K562 (cell line): ENCODE measurements around the gene PAM. TPM values are rescaled to one million over a fixed set of nuclear protein-coding genes. Genes with fewer than 3 reads are reported as not detected.

ENCODE experiments used
- ATAC-seq: fragments of 200-7000 bp; cut with Tn5 transposase; 3 replicates; pipeline ENCODE4 v1.9.1; 2020; ENCODE audit warnings: moderate library complexity
- BruUV-seq: library from RNA; stranded (reverse); fragments of 400-500 nt; replicated peaks from 2 replicates; lab custom pipeline; 2021; lab: Mats Ljungman, UMichigan
- CTCF ChIA-PET: fragments of 300-600 bp; formaldehyde crosslinking; extraction: SDS; loops from one replicate; lab custom pipeline; 2021; ENCODE audit warnings: low intra/inter-chr PET ratio; lab: Yijun Ruan, JAX
- POLR2A ChIA-PET: fragments of 300-600, 350-650 bp; sonication (Branson Sonifier 250); formaldehyde crosslinking; extraction: SDS; loops from one replicate; lab custom pipeline; 2021; ENCODE audit warnings: antibody characterized with exemption, inconsistent platforms; lab: Yijun Ruan, JAX
- DNase-seq, 4 experiments: peaks; one replicate each; pipeline versions ENCODE4 v3.0.0 to v3.0.0-alpha.2; 2011 to 2018; ENCODE audit warnings: low spot score in 3 of 4, mixed read lengths in 3 of 4; ENCODE audit errors: extremely low read depth in 1 of 4
- FAIRE-seq: peaks from 2 replicates; lab custom pipeline; 2011; peaks lifted over from hg19 to GRCh38; lab: Jason Lieb, UNC
- H2AFZ ChIP-seq: 2 replicates; pipeline ENCODE4 v1.6.0; 2011; ENCODE audit warnings: low read depth, low read length, control low read depth, inconsistent platforms
- H3K27ac ChIP-seq: fragments of 200-600 bp; 3 replicates; pipeline ENCODE4 v1.8.0; 2011; ENCODE audit warnings: low read depth, mild to moderate bottlenecking, control low read depth, inconsistent platforms, low read length, moderate library complexity, mixed read lengths; ENCODE audit errors: extremely low read depth
- H3K27me3 ChIP-seq, 2 experiments: fragments of 300-600 bp in 1 of 2; 2 replicates in 1 of 2; 3 replicates in 1 of 2; pipeline versions ENCODE4 v1.6.0 to v1.8.0; 2011; ENCODE audit warnings: inconsistent platforms in 2 of 2, low read length in 2 of 2, mild to moderate bottlenecking in 1 of 2, mixed read lengths in 1 of 2, moderate library complexity in 1 of 2; ENCODE audit not compliant: control insufficient read depth in 2 of 2, insufficient read depth in 2 of 2
- H3K36me3 ChIP-seq: fragments of 300-600 bp; 3 replicates; pipeline ENCODE4 v1.8.0; 2011; ENCODE audit warnings: mild to moderate bottlenecking, low read length, inconsistent platforms; ENCODE audit not compliant: control insufficient read depth, insufficient read depth
- H3K4me1 ChIP-seq, 2 experiments: fragments of 200-600 bp in 1 of 2; replicated peaks in 1 of 2; 2 replicates in 1 of 2; 3 replicates in 1 of 2; pipeline versions ENCODE4 v1.5.1 to v1.8.0; 2011; ENCODE audit warnings: inconsistent platforms in 2 of 2, low read length in 2 of 2, mild to moderate bottlenecking in 1 of 2, mixed read lengths in 1 of 2, moderate library complexity in 1 of 2; ENCODE audit not compliant: control insufficient read depth in 2 of 2, insufficient read depth in 2 of 2
- H3K4me2 ChIP-seq: 2 replicates; pipeline ENCODE4 v1.6.1; 2011; ENCODE audit warnings: low read length, control low read depth, inconsistent platforms, mixed read lengths; ENCODE audit not compliant: insufficient read depth
- H3K4me3 ChIP-seq: fragments of 200-600 bp; sonication (generic), shearing (Covaris generic); 2 replicates; pipeline ENCODE4 v1.5.1; 2016; ENCODE audit warnings: control low read depth, inconsistent platforms
- H3K79me2 ChIP-seq: fragments of 200-600 bp; 3 replicates; pipeline ENCODE4 v1.8.0; 2011; ENCODE audit warnings: low read length, inconsistent platforms; ENCODE audit not compliant: control insufficient read depth, insufficient read depth
- H3K9ac ChIP-seq, 2 experiments: 2 replicates each; pipeline versions ENCODE4 v1.6.0 to v1.6.1; 2011; ENCODE audit warnings: low read depth in 2 of 2, low read length in 2 of 2, control low read depth in 1 of 2, inconsistent platforms in 1 of 2, mild to moderate bottlenecking in 1 of 2, mixed read lengths in 1 of 2; ENCODE audit not compliant: insufficient read depth in 1 of 2
- H3K9me1 ChIP-seq: one replicate; pipeline ENCODE4 v1.6.0; 2011; ENCODE audit warnings: inconsistent platforms, mild to moderate bottlenecking, low read length, moderate library complexity; ENCODE audit not compliant: control insufficient read depth, insufficient read depth
- H3K9me3 ChIP-seq: replicated peaks from 2 replicates; pipeline ENCODE4 v1.5.1; 2011; ENCODE audit warnings: low read depth, low read length, inconsistent platforms; ENCODE audit not compliant: control insufficient read depth, insufficient read depth
- H4K20me1 ChIP-seq: replicated peaks from 2 replicates; pipeline ENCODE4 v1.6.1; 2011; ENCODE audit warnings: low read length, inconsistent platforms, mixed read lengths; ENCODE audit not compliant: control insufficient read depth, insufficient read depth
- CBX3 ChIP-seq, 2 experiments: IDR thresholded peaks; 1 replicate in 1 of 2; 2 replicates in 1 of 2; pipeline ENCODE4 v1.6.1; 2012; ENCODE audit warnings: inconsistent platforms in 2 of 2, low read length in 2 of 2, borderline replicate concordance in 1 of 2, control low read depth in 1 of 2
- NFXL1 ChIP-seq: fragments of 450-650 bp; formaldehyde crosslinking; IDR thresholded peaks from 2 replicates; pipeline ENCODE4 v1.4.0; 2021; ENCODE audit warnings: mild to moderate bottlenecking
- POLR2H ChIP-seq: IDR thresholded peaks from 2 replicates; pipeline ENCODE4 v1.6.1; 2016; ENCODE audit warnings: missing genetic modification characterization, low read depth, mild to moderate bottlenecking, control low read depth, missing compliant biosample characterization, moderate library complexity
- SAFB2 ChIP-seq: fragments of 200-400 bp; formaldehyde crosslinking; IDR thresholded peaks from 2 replicates; pipeline ENCODE4 v1.6.1; 2018; ENCODE audit warnings: borderline replicate concordance, low read length, low read depth, moderate library complexity; ENCODE audit not compliant: severe bottlenecking
- SMARCA5 ChIP-seq: fragments of 450-650 bp; IDR thresholded peaks from 2 replicates; pipeline ENCODE4 v1.6.1; 2016
- SRF ChIP-seq, 2 experiments: fragments of 250-450, 450-650 bp in 1 of 2; sonication (Bioruptor Pico) in 1 of 2; sonication (generic) in 1 of 2; formaldehyde crosslinking; IDR thresholded peaks; 2 replicates each; pipeline versions ENCODE4 v1.5.0 to v1.5.1; 2020 to 2022; ENCODE audit warnings: mild to moderate bottlenecking in 1 of 2, missing genetic modification reagents in 1 of 2
- THRAP3 ChIP-seq: fragments of 450-650 bp; IDR thresholded peaks from 2 replicates; pipeline ENCODE4 v1.6.1; 2016; ENCODE audit warnings: mild to moderate bottlenecking, inconsistent platforms, borderline replicate concordance
- ZNF12 ChIP-seq: sonication (generic); formaldehyde crosslinking; IDR thresholded peaks from 2 replicates; pipeline ENCODE4 v1.4.0; 2020; ENCODE audit warnings: mild to moderate bottlenecking, missing genetic modification reagents
- ZNF449 ChIP-seq: fragments of 250-450 bp; sonication (Bioruptor Pico); IDR thresholded peaks from 2 replicates; pipeline ENCODE4 v1.8.0; 2022; ENCODE audit warnings: moderate library complexity, mild to moderate bottlenecking, inconsistent platforms
- WGBS: fragments of 100-300 bp; shearing (Covaris generic); methylation state at CpG from one replicate; pipeline ENCODE4 v1.1.6; 2016; ENCODE audit warnings: low coverage, mixed read lengths; ENCODE audit not compliant: insufficient coverage; ENCODE audit errors: missing lambda C conversion rate; 5-methylcytosine and 5-hydroxymethylcytosine counted together
- in situ Hi-C: fragments of 300-500 bp; cut with MboI; formaldehyde crosslinking; loops from 4 replicates; pipeline ENCODE4 v1.15.0; 2018; ENCODE audit warnings: inconsistent platforms, mixed read lengths
- intact Hi-C: fragments of 100-400 bp; cut with micrococcal nuclease; formaldehyde crosslinking; loops from 2 replicates; pipeline ENCODE4 v1.14.2; 2022
- polyA plus RNA-seq, 8 experiments: library from polyadenylated mRNA; depleted of rRNA in 4 of 8; stranded (reverse) in 5 of 8; unstranded in 3 of 8; fragments of >200 nt; fragmentation: Nextera tagmentation in 2 of 8; fragmentation: Illumina TruSeq in 1 of 8; extraction: Ambion mirVana in 2 of 8; extraction: Trizol in 1 of 8; gene quantifications; 2 replicates each; pipeline versions ENCODE4 v1.2.1 to v1.2.3, GENCODE V29; 2011 to 2014; ENCODE audit warnings: inconsistent platforms in 1 of 8, missing spikeins in 1 of 8
- total RNA-seq, 7 experiments: library from RNA; depleted of rRNA in 6 of 7; stranded (reverse); fragments of >200 nt in 6 of 7; fragmentation: Illumina TruSeq in 2 of 7; extraction: Trizol in 2 of 7; gene quantifications; 2 replicates each; pipeline versions ENCODE4 v1.2.1 to v1.2.3, GENCODE V29; 2011 to 2021; ENCODE audit warnings: low replicate concordance in 1 of 7

PAM gene
- total and polyA plus RNA-seq, 9 of the 15 experiments (the other 6 are each of a cell fraction or from before 2014, with no cell fraction given), result 0.39 to 3.1 (median 0.77) TPM

GRCh38 chr5:102874054-102874453 is 118.9 kb downstream of the PAM start:
- intact Hi-C loops (no loop called here), in situ Hi-C loops (no loop called here)
- no peak overlapping the region for H3K4me2 ChIP-seq
- ChIA-PET POLR2A (no interaction called here), CTCF (no interaction called here)
- no TSS peak for BruUV-seq
- ATAC-seq, result no peak
- TF ChIP-seq SMARCA5 (no peak), ZNF449 (CRISPR knock-in tag) (no peak), POLR2H (tag) (no peak), SAFB2 (no peak), NFXL1 (no peak), THRAP3 (no peak), SRF (CRISPR knock-in tag; IDR thresholded peaks at IDR 0.05) (no peak), CBX3 (IDR thresholded peaks at IDR 0.05; ENCODE audit: borderline replicate concordance in 1 of 2, low read length in 2 of 2) (no peak), ZNF12 (CRISPR knock-in tag) (no peak)
- H3K4me3 ChIP-seq, result no peak overlapping the region
- DNase-seq, result no peak
- WGBS, result 0% methylated on average over 5 of the region's 5 CpGs
- no peaks in the 10 kb centered on the region for H3K4me1 ChIP-seq
- FAIRE-seq, result no peak
- H3K9me3 ChIP-seq, result no peaks in the 10 kb centered on the region
- no peak overlapping the region for H3K9ac ChIP-seq
- H3K27me3 ChIP-seq, result no peaks in the 10 kb centered on the region
- H3K9me1 ChIP-seq, result no peaks in the 10 kb centered on the region
- no peak overlapping the region for H2AFZ ChIP-seq
- no peaks in the 10 kb centered on the region for H4K20me1 ChIP-seq
- no peak overlapping the region for H3K27ac ChIP-seq
- H3K79me2 ChIP-seq, result no peaks in the 10 kb centered on the region
- H3K36me3 ChIP-seq, result no peaks in the 10 kb centered on the region
